K562 (cell line): ENCODE measurements around the gene MED20. TPM values are rescaled to one million over a fixed set of nuclear protein-coding genes. Genes with fewer than 3 reads are reported as not detected.

Source experiments
- NCOA6 ChIP-seq: fragments of 450-650 bp; IDR thresholded peaks from 2 replicates; pipeline ENCODE4 v1.6.1; 2017; ENCODE audit warnings: mild to moderate bottlenecking
- NFE2L1 ChIP-seq: fragments of 450-650 bp; IDR thresholded peaks from 2 replicates; pipeline ENCODE4 v1.6.1; 2016; ENCODE audit warnings: missing genetic modification characterization, low read depth, mild to moderate bottlenecking, missing compliant biosample characterization, moderate library complexity, borderline replicate concordance
- polyA plus RNA-seq, 8 experiments: library from polyadenylated mRNA; depleted of rRNA in 4 of 8; stranded (reverse) in 5 of 8; unstranded in 3 of 8; fragments of >200 nt; fragmentation: Nextera tagmentation in 2 of 8; fragmentation: Illumina TruSeq in 1 of 8; extraction: Ambion mirVana in 2 of 8; extraction: Trizol in 1 of 8; gene quantifications; 2 replicates each; pipeline versions ENCODE4 v1.2.1 to v1.2.3, GENCODE V29; 2011 to 2014; ENCODE audit warnings: inconsistent platforms in 1 of 8, missing spikeins in 1 of 8
- total RNA-seq, 7 experiments: library from RNA; depleted of rRNA in 6 of 7; stranded (reverse); fragments of >200 nt in 6 of 7; fragmentation: Illumina TruSeq in 2 of 7; extraction: Trizol in 2 of 7; gene quantifications; 2 replicates each; pipeline versions ENCODE4 v1.2.1 to v1.2.3, GENCODE V29; 2011 to 2021; ENCODE audit warnings: low replicate concordance in 1 of 7
- TF ChIP-seq, protein P1 (sequence below), 3 experiments: fragments of 200-800 bp in 1 of 3; fragments of 250-450 bp in 1 of 3; fragments of 450-650 bp in 1 of 3; sonication (Bioruptor Pico) in 1 of 3; sonication (Bioruptor generic) in 1 of 3; formaldehyde crosslinking in 1 of 3; IDR thresholded peaks; 2 replicates each; pipeline versions ENCODE4 v1.6.1 to v1.8.0; 2016 to 2022; ENCODE audit warnings: mild to moderate bottlenecking in 2 of 3, missing genetic modification characterization in 2 of 3, missing compliant biosample characterization in 1 of 3, moderate library complexity in 1 of 3

The MED20 gene
- total and polyA plus RNA-seq, 9 of the 15 experiments (the other 6 are each of a cell fraction or from before 2014, with no cell fraction given), result 27.3 to 80.9 (median 46.0) TPM

DNA sequence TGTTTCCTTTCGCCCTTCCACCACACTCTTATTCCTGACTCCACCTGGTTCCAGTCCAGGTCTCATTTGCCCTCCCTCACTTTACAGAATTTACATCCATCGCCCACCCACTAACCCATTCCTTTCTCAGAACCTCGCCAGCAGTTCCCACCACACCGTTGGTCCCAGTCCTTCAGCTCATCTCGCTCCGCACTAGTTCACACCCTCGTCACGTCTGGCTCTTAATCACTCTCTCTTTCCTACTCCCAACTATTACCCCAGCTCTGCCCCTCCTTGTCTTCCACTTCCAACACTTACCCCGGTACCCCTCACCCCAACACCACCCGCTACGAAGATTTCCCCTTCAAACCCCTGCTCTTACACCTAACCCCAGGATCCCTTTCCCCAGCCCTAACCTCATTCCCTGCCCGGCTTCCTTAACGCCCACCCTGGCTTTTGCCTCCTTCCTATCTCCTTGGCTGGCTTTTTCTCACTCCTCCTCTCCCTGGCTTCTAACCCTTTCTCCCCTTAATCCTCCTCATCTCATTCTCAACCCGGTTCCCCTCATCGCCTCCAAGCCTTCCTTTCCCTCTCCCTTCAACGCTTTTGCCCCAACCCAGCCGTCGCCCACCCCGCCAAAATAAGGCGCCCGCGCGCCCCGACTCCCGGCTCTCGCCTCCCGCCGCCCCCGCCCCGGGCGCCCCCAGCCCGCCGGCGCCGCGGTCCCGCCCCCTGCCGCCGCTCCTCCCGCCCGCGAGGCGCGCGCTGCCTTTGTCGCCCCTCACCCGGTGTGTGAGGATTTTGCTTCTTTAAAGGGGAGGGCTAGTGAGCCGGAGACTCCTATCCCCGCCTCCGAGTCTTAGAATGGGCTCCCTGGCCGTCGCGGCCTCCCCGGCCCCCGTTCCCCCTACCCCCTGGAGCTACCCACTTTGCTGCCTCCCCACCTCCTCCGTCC, 26.3 kb downstream of the MED20 start (continued):
- TF ChIP-seq, protein P1, sequence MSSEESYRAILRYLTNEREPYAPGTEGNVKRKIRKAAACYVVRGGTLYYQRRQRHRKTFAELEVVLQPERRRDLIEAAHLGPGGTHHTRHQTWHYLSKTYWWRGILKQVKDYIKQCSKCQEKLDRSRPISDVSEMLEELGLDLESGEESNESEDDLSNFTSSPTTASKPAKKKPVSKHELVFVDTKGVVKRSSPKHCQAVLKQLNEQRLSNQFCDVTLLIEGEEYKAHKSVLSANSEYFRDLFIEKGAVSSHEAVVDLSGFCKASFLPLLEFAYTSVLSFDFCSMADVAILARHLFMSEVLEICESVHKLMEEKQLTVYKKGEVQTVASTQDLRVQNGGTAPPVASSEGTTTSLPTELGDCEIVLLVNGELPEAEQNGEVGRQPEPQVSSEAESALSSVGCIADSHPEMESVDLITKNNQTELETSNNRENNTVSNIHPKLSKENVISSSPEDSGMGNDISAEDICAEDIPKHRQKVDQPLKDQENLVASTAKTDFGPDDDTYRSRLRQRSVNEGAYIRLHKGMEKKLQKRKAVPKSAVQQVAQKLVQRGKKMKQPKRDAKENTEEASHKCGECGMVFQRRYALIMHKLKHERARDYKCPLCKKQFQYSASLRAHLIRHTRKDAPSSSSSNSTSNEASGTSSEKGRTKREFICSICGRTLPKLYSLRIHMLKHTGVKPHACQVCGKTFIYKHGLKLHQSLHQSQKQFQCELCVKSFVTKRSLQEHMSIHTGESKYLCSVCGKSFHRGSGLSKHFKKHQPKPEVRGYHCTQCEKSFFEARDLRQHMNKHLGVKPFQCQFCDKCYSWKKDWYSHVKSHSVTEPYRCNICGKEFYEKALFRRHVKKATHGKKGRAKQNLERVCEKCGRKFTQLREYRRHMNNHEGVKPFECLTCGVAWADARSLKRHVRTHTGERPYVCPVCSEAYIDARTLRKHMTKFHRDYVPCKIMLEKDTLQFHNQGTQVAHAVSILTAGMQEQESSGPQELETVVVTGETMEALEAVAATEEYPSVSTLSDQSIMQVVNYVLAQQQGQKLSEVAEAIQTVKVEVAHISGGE (CRISPR knock-in tag; IDR thresholded peaks at IDR 0.05), result no peak
- TF ChIP-seq NCOA6 (no peak), NFE2L1 (tag) (no peak)
